ENCODE measurements around the gene GAN.

Gene GAN

GRCh38 chr16:81314603-81315270, at the start of gene GAN:
TSS of gene GAN (plus strand) at chr16:81314962. CDS start at chr16:81315114, 152 bp downstream.
- DNase-seq (ENCODE audit: low read depth): peak; percentile 92

GRCh38 chr16:81265052-81265451, 49.7 kb upstream of the GAN start:
- no peak for DNase-seq (ENCODE audit: low read depth)

GRCh38 chr16:81265658-81266451, 48.9 kb upstream of the GAN start:
- DNase-seq (ENCODE audit: low read depth): peak; percentile 62

- DNase-seq (ENCODE audit: low read depth): no peak
Measured at GRCh38 chr16:81266680-81267095, 48.1 kb upstream of the GAN start.

GRCh38 chr16:81268509-81268908, 46.3 kb upstream of the GAN start:
- no peak for DNase-seq (ENCODE audit: low read depth)

- no peak for DNase-seq (ENCODE audit: low read depth)
Measured at GRCh38 chr16:81273223-81273950, 41.4 kb upstream of the GAN start.

- DNase-seq (ENCODE audit: low read depth): no peak
Measured at GRCh38 chr16:81275064-81275532, 39.7 kb upstream of the GAN start.

- no peak for DNase-seq (ENCODE audit: low read depth)
Measured at GRCh38 chr16:81275795-81276194, 39.0 kb upstream of the GAN start.

GRCh38 chr16:81276323-81276722, 38.4 kb upstream of the GAN start:
- DNase-seq (ENCODE audit: low read depth): no peak

GRCh38 chr16:81277541-81278080, 37.2 kb upstream of the GAN start:
- no peak for DNase-seq (ENCODE audit: low read depth)

- no peak for DNase-seq (ENCODE audit: low read depth)
Measured at GRCh38 chr16:81278526-81278925, 36.2 kb upstream of the GAN start.

GRCh38 chr16:81279392-81279791, 35.4 kb upstream of the GAN start:
- no peak for DNase-seq (ENCODE audit: low read depth)

GRCh38 chr16:81280393-81280792, 34.4 kb upstream of the GAN start:
- no peak for DNase-seq (ENCODE audit: low read depth)

GRCh38 chr16:81283044-81283443, 31.7 kb upstream of the GAN start:
- DNase-seq (ENCODE audit: low read depth): no peak

GRCh38 chr16:81284995-81285600, 29.7 kb upstream of the GAN start:
- DNase-seq (ENCODE audit: low read depth): no peak

- no peak for DNase-seq (ENCODE audit: low read depth)
Measured at GRCh38 chr16:81286190-81286589, 28.6 kb upstream of the GAN start.

- no peak for DNase-seq (ENCODE audit: low read depth)
Measured at GRCh38 chr16:81291117-81291516, 23.6 kb upstream of the GAN start.

GRCh38 chr16:81292936-81293335, 21.8 kb upstream of the GAN start:
- DNase-seq (ENCODE audit: low read depth): no peak

GRCh38 chr16:81293909-81294802, 20.6 kb upstream of the GAN start:
- DNase-seq (ENCODE audit: low read depth): peak; percentile 49

- DNase-seq (ENCODE audit: low read depth): no peak
Measured at GRCh38 chr16:81296631-81297030, 18.1 kb upstream of the GAN start.

GRCh38 chr16:81307770-81308169, 7.0 kb upstream of the GAN start:
- no peak for DNase-seq (ENCODE audit: low read depth)
